GM04503 (cell line): ENCODE results near the gene BIN1.

Experiments used
- DNase-seq: peaks from one replicate; pipeline ENCODE4 v3.0.0-alpha.2; 2012; ENCODE audit warnings: low read depth

BIN1 gene

DNA sequence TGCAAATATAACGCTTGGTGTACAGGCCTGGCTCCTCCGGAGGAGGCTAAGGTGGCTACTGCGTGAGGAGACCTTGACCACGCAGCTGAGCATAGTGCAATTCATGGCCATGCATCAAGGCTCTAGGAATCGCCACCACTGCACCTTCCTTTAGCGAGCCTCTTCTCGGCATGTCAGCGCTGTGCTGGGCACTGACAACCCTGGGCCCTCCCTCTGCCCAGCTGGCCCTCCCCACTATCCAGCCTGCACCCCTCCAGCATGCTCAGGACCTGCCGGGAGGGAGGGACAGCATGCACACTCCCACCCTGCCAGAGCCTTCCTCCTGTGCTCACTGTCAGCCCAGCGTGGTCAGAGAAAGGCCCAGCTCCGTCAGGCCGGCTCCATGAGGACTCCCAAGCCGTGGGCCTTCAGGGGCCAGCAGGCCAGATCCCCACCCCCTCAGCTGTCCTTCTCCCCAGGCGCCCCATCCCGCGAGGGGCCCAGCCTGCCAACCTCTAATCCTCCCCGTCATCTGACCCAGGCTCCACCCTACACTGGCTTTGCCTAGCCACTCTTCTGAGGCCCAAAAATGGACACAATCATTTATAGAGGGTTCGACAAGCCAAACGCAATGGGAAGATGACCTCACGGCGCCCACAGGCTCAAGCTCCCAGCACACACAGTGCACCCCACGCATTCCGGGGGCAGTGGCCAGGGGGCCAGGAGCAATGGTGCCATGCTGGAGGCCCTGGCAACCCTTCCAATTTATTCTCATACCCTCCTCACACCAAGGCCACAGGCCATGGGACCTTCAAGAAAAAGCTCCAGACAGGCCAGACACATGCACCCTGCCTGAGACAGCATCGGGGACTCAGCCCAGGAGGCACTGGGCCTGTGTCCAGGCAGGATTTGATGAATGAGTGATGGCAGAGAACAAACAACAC is 3.5 kb downstream of the BIN1 start:
- DNase-seq = no peak

DNA sequence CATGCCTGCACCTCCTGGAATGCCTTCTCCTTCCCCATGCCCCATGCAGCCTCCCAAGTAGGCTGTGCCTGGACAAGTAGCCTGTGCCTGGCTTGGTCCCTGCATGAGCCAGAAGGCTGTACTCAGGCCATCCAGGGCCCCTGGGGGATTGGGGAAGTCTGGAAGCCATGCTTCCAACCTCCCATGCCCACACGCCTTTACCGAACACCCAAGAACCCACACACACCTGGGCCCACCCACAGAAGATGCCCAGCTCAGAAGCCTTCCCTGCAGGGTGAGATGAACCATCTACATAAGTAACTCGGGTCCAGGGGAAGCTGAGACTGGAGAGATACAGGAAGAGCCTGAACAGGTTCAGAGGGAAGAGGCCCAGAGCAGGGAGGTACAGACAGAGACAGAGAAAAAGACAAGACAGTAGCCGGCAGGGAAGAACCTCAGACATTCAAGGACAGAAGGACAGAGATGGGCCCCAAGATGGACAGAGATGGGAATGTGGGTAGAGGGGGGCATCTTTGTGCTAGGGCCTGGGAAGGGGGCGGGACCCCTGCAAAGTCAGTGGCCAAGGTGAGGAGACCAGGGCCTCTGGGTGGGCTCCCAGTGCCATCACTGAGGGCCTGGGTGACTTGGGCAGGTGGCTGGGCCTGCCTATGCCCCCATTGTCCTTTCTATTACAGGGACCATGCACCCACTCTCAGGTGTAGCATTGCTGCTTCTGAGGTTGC is 4.3 kb downstream of the BIN1 start:
- no peak for DNase-seq

DNA sequence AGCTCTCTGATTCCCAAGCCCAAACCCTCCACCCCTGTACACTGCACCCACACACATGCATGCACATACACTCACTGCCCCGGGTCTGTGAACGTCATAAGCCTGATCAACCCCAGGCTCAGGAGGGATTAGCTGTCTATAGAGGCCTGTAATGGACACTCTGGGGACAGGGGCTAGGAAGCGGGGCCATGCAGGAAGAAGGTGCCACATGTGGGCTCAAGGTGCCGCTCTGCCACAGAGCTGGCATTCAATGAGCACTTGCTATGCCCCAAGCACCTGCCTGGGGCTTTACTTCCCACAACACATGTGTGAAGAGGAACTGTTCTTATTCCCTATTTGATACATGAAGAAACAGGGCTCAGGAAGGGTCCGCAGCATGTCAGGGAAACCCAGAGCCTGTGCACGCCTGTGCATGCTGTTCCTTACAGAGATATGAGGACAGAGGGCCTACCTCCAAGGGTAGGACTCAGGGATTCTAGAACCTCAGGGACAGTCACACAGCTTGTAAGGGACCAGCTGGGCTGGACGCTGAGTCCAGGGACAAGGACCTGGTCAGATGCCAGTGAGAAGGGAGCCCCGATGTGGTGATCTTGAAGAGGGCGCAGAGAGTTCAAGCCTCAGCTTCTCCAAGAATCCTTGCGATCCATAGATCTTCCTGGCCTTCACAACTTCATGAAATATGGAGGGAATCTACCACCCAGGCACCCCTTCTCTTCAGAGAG is 5.0 kb downstream of the BIN1 start:
- no peak for DNase-seq

GRCh38 chr2:127101048-127101611 is 5.8 kb downstream of the BIN1 start:
- DNase-seq = no peak

DNA sequence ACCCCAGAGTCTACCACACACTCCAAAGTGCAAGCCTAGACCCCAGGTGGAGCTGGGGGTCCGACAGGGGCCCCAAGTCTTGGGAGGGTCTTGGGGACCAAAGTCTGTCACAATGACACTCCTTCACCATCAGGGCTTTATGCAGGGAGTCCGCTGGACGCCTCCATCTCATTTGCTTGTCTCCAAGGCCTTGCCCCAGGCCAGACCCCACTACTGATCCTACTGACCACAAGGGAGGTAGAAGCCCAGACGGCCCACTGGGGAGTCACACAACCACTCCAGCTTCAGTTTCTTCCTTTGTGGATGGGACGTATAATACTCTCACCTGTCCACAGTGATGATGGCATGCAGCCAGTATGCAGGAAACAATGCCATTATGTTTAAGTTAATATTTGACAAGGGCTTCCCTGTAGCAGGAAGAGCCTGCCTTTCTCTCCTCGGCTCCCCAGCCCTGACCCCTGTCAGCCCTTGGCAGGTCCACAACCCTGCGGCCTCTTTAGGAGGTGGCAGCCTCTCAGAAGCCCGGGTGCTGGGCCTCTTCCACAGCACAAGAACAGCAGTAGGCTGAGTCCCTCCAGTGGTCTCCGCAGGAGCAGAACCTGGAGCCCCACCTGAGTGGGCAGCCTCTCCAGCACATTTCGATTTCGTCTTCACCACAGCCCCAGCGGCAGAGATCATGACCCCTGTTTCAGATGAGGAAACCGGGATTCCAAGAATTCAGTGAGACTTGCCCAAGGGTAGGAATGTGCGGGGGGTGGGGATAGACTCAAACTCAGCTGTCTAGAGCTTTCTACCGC is 6.5 kb downstream of the BIN1 start:
- no peak for DNase-seq

- no peak for DNase-seq
Measured at GRCh38 chr2:127098711-127099110, 8.2 kb downstream of the BIN1 start.

- no peak for DNase-seq
Measured at GRCh38 chr2:127097841-127098651, 8.9 kb downstream of the BIN1 start.

GRCh38 chr2:127097471-127097765 is 9.5 kb downstream of the BIN1 start:
- no peak for DNase-seq

DNA sequence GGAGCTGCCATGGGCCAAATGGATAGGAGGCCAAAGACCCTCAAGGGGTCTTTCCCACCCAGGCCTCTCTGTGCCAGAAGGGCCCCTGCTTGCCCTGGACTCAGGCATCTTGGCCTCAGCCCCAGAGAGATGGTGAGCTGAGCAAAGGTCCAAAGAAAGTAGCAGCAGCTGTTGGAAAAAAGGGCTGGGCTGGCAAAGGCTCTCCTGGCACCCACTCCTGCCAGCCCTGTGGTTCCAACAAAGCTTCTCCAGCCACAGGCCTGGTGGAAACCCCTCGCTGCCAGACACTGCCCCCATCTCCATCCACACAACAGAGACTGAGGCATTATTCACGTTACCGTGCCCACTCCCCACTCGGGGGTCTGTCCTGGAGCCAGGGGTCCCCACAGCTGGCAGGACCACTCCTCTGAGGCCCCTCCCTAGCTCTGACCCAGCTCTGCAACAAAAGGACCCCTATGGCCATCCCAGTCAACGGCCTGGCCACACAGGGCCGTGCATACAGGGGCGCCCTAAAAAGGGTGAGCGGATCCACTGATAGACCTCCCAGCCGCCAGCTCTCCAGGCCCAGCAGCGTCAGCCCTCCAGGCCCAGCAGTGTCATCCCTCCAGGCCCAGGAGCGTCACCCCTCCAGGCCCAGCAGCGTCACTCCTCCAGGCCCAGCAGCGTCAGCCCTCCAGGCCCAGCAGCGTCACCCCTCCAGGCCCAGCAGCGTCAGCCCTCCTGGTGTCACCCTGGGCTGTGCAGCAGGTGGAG is 10.1 kb downstream of the BIN1 start:
- DNase-seq = no peak

DNA sequence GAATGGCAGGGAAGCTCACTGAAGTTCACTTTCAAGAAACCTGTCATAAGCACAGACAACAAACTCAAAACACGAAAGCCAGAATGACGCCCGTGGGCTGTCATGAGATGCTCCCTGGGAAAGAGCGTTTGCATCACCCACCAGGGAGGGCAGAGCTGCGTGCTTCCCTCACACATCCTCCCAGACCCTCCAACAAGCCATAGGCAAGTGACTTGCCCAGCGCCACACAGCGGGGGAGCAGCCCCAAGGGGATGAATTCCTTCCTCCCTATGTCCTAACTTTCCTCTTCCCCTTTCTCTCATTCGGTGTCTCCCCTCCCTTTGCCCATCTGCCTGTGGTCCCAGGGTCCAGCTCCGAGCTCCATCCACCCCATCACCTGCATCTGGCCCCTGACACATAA is 10.7 kb downstream of the BIN1 start:
- DNase-seq = no peak

- DNase-seq = no peak
Measured at GRCh38 chr2:127095784-127096183, 11.2 kb downstream of the BIN1 start.

GRCh38 chr2:127095367-127095641 is 11.7 kb downstream of the BIN1 start:
- DNase-seq = no peak

- no peak for DNase-seq
Measured at GRCh38 chr2:127094509-127095366, 12.2 kb downstream of the BIN1 start.

- no peak for DNase-seq
Measured at GRCh38 chr2:127093648-127094210, 13.2 kb downstream of the BIN1 start.

- DNase-seq = no peak
Measured at GRCh38 chr2:127092901-127093516, 13.9 kb downstream of the BIN1 start.

- no peak for DNase-seq
Measured at GRCh38 chr2:127092306-127092705, 14.6 kb downstream of the BIN1 start.

GRCh38 chr2:127091886-127092285 is 15.1 kb downstream of the BIN1 start:
- no peak for DNase-seq

DNA sequence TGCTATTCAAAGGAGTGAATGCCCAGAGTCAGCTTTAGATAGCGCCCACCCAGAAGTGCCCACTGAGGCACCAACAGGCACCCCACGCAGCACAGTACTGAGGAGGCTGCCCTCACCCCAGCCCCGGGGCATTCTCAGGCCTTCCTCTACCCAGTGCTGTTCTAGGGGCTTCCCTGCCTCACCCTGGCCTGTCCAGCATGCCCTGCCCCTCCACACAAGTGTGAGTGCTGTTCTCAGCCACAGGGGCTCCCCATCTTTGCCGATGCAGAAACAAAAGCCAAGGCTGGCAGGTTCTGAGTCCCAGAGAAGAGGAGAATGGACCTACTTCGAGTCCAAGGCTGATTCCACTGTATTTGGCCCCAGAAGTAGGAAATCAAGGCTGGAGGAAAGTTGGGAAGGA is 15.8 kb downstream of the BIN1 start:
- no peak for DNase-seq
